Gastroesophageal sphincter (tissue), 4 donors: ENCODE results near the gene PLEKHA7. TPM values are rescaled to one million over a fixed set of nuclear protein-coding genes. Genes with fewer than 3 reads are reported as not detected.
A peak's percentile ranks its signal among the peaks of the same experiment; 100 is the strongest.

Experiments used
- ATAC-seq: fragments of 150-250 bp; one replicate; pipeline ENCODE4 v1.9.1; 2016; ENCODE audit warnings: mild to moderate bottlenecking, moderate library complexity
- H3K27ac ChIP-seq, 4 donors: fragments of 200-600 bp; sonication (generic) in 3 of 4; 1 replicate in 3 of 4; 2 replicates in 1 of 4; pipeline ENCODE4 v1.5.1; 2016 to 2019
- H3K27me3 ChIP-seq: fragments of 200-600 bp; sonication (generic); one replicate; pipeline ENCODE4 v1.5.1; 2019
- H3K36me3 ChIP-seq, 2 donors: fragments of 200-600 bp; sonication (generic); one replicate each; pipeline ENCODE4 v1.5.1; 2019; ENCODE audit warnings: control low read depth in 1 of 2
- H3K4me1 ChIP-seq, 3 donors: fragments of 200-600 bp; sonication (generic); 1 replicate in 2 of 3; 2 replicates in 1 of 3; pipeline ENCODE4 v1.5.1; 2016 to 2019; ENCODE audit warnings: control low read depth in 2 of 3
- H3K4me3 ChIP-seq, 2 donors: fragments of 200-600 bp; sonication (generic); one replicate each; pipeline ENCODE4 v1.5.1; 2019; ENCODE audit warnings: mild to moderate bottlenecking in 1 of 2, moderate library complexity in 1 of 2
- H3K9me3 ChIP-seq, 3 donors: fragments of 200-600 bp; sonication (generic); one replicate each; pipeline ENCODE4 v1.5.1; 2017 to 2019; ENCODE audit warnings: control low read depth in 2 of 3
- CTCF ChIP-seq, 4 experiments: fragments of 200-600 bp in 2 of 4; fragments of 450-650 bp in 2 of 4; sonication (generic) in 1 of 4; IDR thresholded peaks; one replicate each; pipeline ENCODE4 v1.5.1; 2017 to 2019; ENCODE audit warnings: antibody characterized with exemption in 4 of 4, mild to moderate bottlenecking in 2 of 4, moderate library complexity in 2 of 4
- EP300 ChIP-seq: sonication (generic); formaldehyde crosslinking; IDR thresholded peaks from one replicate; pipeline ENCODE4 v1.6.1; 2017; ENCODE audit warnings: antibody characterized with exemption, mild to moderate bottlenecking
- POLR2A ChIP-seq, 2 donors: fragments of 450-650 bp; IDR thresholded peaks; one replicate each; pipeline ENCODE4 v1.6.1; 2017; ENCODE audit warnings: antibody characterized with exemption in 2 of 2, mild to moderate bottlenecking in 2 of 2, moderate library complexity in 1 of 2
- POLR2AphosphoS5 ChIP-seq: sonication (generic); formaldehyde crosslinking; IDR thresholded peaks from one replicate; pipeline ENCODE4 v1.6.1; 2017; ENCODE audit warnings: antibody characterized with exemption
- WGBS, 2 donors: methylation state at CpG; one replicate each; pipeline ENCODE4 v1.1.5; 2018; ENCODE audit warnings: low coverage in 1 of 2; 5-methylcytosine and 5-hydroxymethylcytosine counted together
- total RNA-seq, 4 donors: library from RNA; depleted of rRNA; stranded (reverse); fragments of >200 nt; gene quantifications; one replicate each; pipeline ENCODE4 v1.1.0, GENCODE V29; 2016

Gene PLEKHA7
- total RNA-seq, 4 donors from 2014 or later: 8.6 to 13.2 (median 12.2) TPM

GRCh38 chr11:16900491-16900890 lies 113.7 kb downstream of the PLEKHA7 start:
- no peaks in the 10 kb centered on the region for H3K36me3 ChIP-seq
- peaks cover 0 to 12% (median 0%) of the 10 kb centered on the region in 3 donors for H3K4me1 ChIP-seq
- H3K4me3 ChIP-seq: no peak overlapping the region
- H3K9me3 ChIP-seq: no peaks in the 10 kb centered on the region
- H3K27ac ChIP-seq: no peak overlapping the region
- H3K27me3 ChIP-seq: no peaks in the 10 kb centered on the region
- ATAC-seq: no peak
- TF ChIP-seq POLR2AphosphoS5 (no peak), CTCF (IDR thresholded peaks at IDR 0.05) (no peak), EP300 (no peak), POLR2A (IDR thresholded peaks at IDR 0.05) (no peak)

- H3K36me3 ChIP-seq: no peaks in the 10 kb centered on the region
- H3K4me3 ChIP-seq: no peak overlapping the region
- TF ChIP-seq POLR2A (IDR thresholded peaks at IDR 0.05) (no peak), CTCF (IDR thresholded peaks at IDR 0.05) (no peak), EP300 (no peak), POLR2AphosphoS5 (no peak)
- no peaks in the 10 kb centered on the region for H3K9me3 ChIP-seq
- H3K4me1 ChIP-seq: peaks cover 0 to 10% (median 0%) of the 10 kb centered on the region in 3 donors
- no peaks in the 10 kb centered on the region for H3K27me3 ChIP-seq
- no peak overlapping the region for H3K27ac ChIP-seq
- no peak for ATAC-seq
Observed at GRCh38 chr11:16899708-16900303, 114.4 kb downstream of the PLEKHA7 start.

- TF ChIP-seq CTCF (IDR thresholded peaks at IDR 0.05) (no peak), POLR2AphosphoS5 (no peak), EP300 (no peak), POLR2A (IDR thresholded peaks at IDR 0.05) (no peak)
- H3K27ac ChIP-seq: no peak overlapping the region
- 36 to 85% methylated on average over 1 of the region's 1 CpG for WGBS, 2 donors
Observed at GRCh38 chr11:16898274-16898985, 115.8 kb downstream of the PLEKHA7 start.

GRCh38 chr11:16897470-16898061 lies 116.6 kb downstream of the PLEKHA7 start:
- Histone ChIP-seq H3K27ac (no peak overlapping the region), H3K36me3 (no peaks in the 10 kb centered on the region), H3K4me1 (peaks cover 0 to 2% (median 0%) of the 10 kb centered on the region in 3 donors), H3K4me3 (no peak overlapping the region), H3K9me3 (no peaks in the 10 kb centered on the region), H3K27me3 (no peaks in the 10 kb centered on the region)
- peak; percentile 25 for ATAC-seq
- no peak for TF ChIP-seq POLR2AphosphoS5
- no peak for TF ChIP-seq CTCF (IDR thresholded peaks at IDR 0.05)
- TF ChIP-seq POLR2A (IDR thresholded peaks at IDR 0.05): no peak
- TF ChIP-seq EP300: no peak
- 59 to 63% methylated on average over 6 to 7 of the region's 7 CpGs for WGBS, 2 donors

More at GRCh38 chr11:16898274-16898985, 115.8 kb downstream of the PLEKHA7 start:
- peaks cover 0 to 10% (median 0%) of the 10 kb centered on the region in 3 donors for H3K4me1 ChIP-seq
- no peaks in the 10 kb centered on the region for H3K27me3 ChIP-seq
- no peak for ATAC-seq
- no peak overlapping the region for H3K4me3 ChIP-seq
- H3K9me3 ChIP-seq: no peaks in the 10 kb centered on the region
- H3K36me3 ChIP-seq: no peaks in the 10 kb centered on the region
